HepG2 (cell line): Measurements from ENCODE around the gene NEK3. TPM values are rescaled to one million over a fixed set of nuclear protein-coding genes. Genes with fewer than 3 reads are reported as not detected.

Source experiments
- AKAP8 ChIP-seq: sonication (generic); formaldehyde crosslinking; IDR thresholded peaks from 2 replicates; pipeline ENCODE4 v1.5.1; 2020; ENCODE audit warnings: mild to moderate bottlenecking, missing genetic modification reagents
- CAMTA2 ChIP-seq: sonication (generic); formaldehyde crosslinking; IDR thresholded peaks from 2 replicates; pipeline ENCODE4 v1.4.0; 2020; ENCODE audit warnings: mild to moderate bottlenecking, missing genetic modification reagents, borderline replicate concordance
- GABPB1 ChIP-seq: IDR thresholded peaks from 2 replicates; pipeline ENCODE4 v1.6.1; 2016; ENCODE audit warnings: mild to moderate bottlenecking, missing genetic modification reagents, moderate library complexity, missing compliant biosample characterization
- HES4 ChIP-seq: sonication (generic); formaldehyde crosslinking; IDR thresholded peaks from 2 replicates; pipeline ENCODE4 v1.9.0; 2021; ENCODE audit warnings: mild to moderate bottlenecking, missing genetic modification reagents, borderline replicate concordance
- HNRNPK ChIP-seq: fragments of 200-400 bp; formaldehyde crosslinking; IDR thresholded peaks from 2 replicates; pipeline ENCODE4 v1.6.1; 2018; ENCODE audit warnings: low read length, low read depth, moderate library complexity, mild to moderate bottlenecking; ENCODE audit not compliant: poor library complexity, severe bottlenecking
- HOXA7 ChIP-seq: sonication (generic); formaldehyde crosslinking; IDR thresholded peaks from 2 replicates; pipeline ENCODE4 v1.8.1; 2022; ENCODE audit warnings: mild to moderate bottlenecking, missing genetic modification reagents, moderate library complexity
- HOXD1 ChIP-seq: sonication (generic); formaldehyde crosslinking; IDR thresholded peaks from 2 replicates; pipeline ENCODE4 v1.5.0; 2020; ENCODE audit warnings: missing genetic modification reagents
- KLF9 ChIP-seq: IDR thresholded peaks from 2 replicates; pipeline ENCODE4 v1.6.1; 2016; ENCODE audit warnings: low read depth
- MTERF4 ChIP-seq: sonication (generic); formaldehyde crosslinking; IDR thresholded peaks from 2 replicates; pipeline ENCODE4 v1.8.0; 2023; ENCODE audit warnings: mild to moderate bottlenecking, missing genetic modification reagents
- POLR2G ChIP-seq: fragments of 200-400 bp; formaldehyde crosslinking; IDR thresholded peaks from 2 replicates; pipeline ENCODE4 v1.6.1; 2018; ENCODE audit warnings: mild to moderate bottlenecking, low read depth, low read length, moderate library complexity
- RFXANK ChIP-seq: IDR thresholded peaks from 2 replicates; pipeline ENCODE4 v1.6.1; 2016
- THAP8 ChIP-seq: sonication (generic); formaldehyde crosslinking; IDR thresholded peaks from 2 replicates; pipeline ENCODE4 v1.5.1; 2020; ENCODE audit warnings: missing genetic modification reagents, mild to moderate bottlenecking, borderline replicate concordance
- ZNF253 ChIP-seq: sonication (generic); formaldehyde crosslinking; IDR thresholded peaks from 2 replicates; pipeline ENCODE4 v1.8.0; 2022; ENCODE audit warnings: mild to moderate bottlenecking, missing genetic modification reagents, borderline replicate concordance
- ZNF274 ChIP-seq: sonication (generic); formaldehyde crosslinking; IDR thresholded peaks from 2 replicates; pipeline ENCODE4 v1.5.1; 2020; ENCODE audit warnings: mild to moderate bottlenecking, missing genetic modification reagents
- ZNF34 ChIP-seq: sonication (generic); formaldehyde crosslinking; IDR thresholded peaks from 2 replicates; pipeline ENCODE4 v1.4.0; 2020; ENCODE audit warnings: mild to moderate bottlenecking, missing genetic modification reagents, borderline replicate concordance
- ZNF501 ChIP-seq: sonication (generic); formaldehyde crosslinking; IDR thresholded peaks from 2 replicates; pipeline ENCODE4 v1.5.1; 2020; ENCODE audit warnings: mild to moderate bottlenecking, moderate library complexity, missing genetic modification reagents
- ZNF589 ChIP-seq: sonication (generic); formaldehyde crosslinking; conservative IDR thresholded peaks from 2 replicates; pipeline ENCODE4 v1.8.0; 2022; ENCODE audit warnings: mild to moderate bottlenecking, moderate library complexity, missing genetic modification reagents
- ZNF615 ChIP-seq: sonication (generic); formaldehyde crosslinking; IDR thresholded peaks from 2 replicates; pipeline ENCODE4 v1.5.0; 2020; ENCODE audit warnings: mild to moderate bottlenecking, missing genetic modification reagents, borderline replicate concordance
- ZNF644 ChIP-seq: IDR thresholded peaks from 2 replicates; pipeline ENCODE4 v1.6.1; 2016; ENCODE audit warnings: low read depth
- ZNF7 ChIP-seq: IDR thresholded peaks from 2 replicates; pipeline ENCODE4 v1.6.1; 2016; ENCODE audit warnings: missing biosample characterization, missing genetic modification reagents
- polyA plus RNA-seq, 8 experiments: library from polyadenylated mRNA; depleted of rRNA in 3 of 8; stranded (reverse) in 7 of 8; unstranded in 1 of 8; fragments of >200 nt; fragmentation: Illumina TruSeq in 4 of 8; extraction: Trizol in 4 of 8; gene quantifications; 2 replicates each; pipeline versions ENCODE4 v1.2.1 to v1.2.3, GENCODE V29; 2011 to 2016; ENCODE audit warnings: low read depth in 4 of 8, missing spikeins in 1 of 8, mixed read lengths in 1 of 8; ENCODE audit not compliant: insufficient read depth in 1 of 8
- total RNA-seq, 5 experiments: library from RNA; depleted of rRNA; stranded (reverse); fragments of >200 nt; fragmentation: Illumina TruSeq; extraction: Trizol; gene quantifications; 2 replicates each; pipeline ENCODE4 v1.2.3, GENCODE V29; 2016; ENCODE audit warnings: low read depth in 1 of 5
- TF ChIP-seq, protein P1 (sequence below): IDR thresholded peaks from 2 replicates; pipeline ENCODE4 v1.4.0; 2020; ENCODE audit warnings: mild to moderate bottlenecking, missing genetic modification reagents
- TF ChIP-seq, protein P2 (sequence below): sonication (generic); formaldehyde crosslinking; conservative IDR thresholded peaks from 2 replicates; pipeline ENCODE4 v1.4.0; 2020; ENCODE audit warnings: missing genetic modification reagents

NEK3 gene
- total and polyA plus RNA-seq, 2 of the 13 experiments (the other 11 are each of a cell fraction or from before 2014, with no cell fraction given), result 36.7 to 68.2 TPM

DNA sequence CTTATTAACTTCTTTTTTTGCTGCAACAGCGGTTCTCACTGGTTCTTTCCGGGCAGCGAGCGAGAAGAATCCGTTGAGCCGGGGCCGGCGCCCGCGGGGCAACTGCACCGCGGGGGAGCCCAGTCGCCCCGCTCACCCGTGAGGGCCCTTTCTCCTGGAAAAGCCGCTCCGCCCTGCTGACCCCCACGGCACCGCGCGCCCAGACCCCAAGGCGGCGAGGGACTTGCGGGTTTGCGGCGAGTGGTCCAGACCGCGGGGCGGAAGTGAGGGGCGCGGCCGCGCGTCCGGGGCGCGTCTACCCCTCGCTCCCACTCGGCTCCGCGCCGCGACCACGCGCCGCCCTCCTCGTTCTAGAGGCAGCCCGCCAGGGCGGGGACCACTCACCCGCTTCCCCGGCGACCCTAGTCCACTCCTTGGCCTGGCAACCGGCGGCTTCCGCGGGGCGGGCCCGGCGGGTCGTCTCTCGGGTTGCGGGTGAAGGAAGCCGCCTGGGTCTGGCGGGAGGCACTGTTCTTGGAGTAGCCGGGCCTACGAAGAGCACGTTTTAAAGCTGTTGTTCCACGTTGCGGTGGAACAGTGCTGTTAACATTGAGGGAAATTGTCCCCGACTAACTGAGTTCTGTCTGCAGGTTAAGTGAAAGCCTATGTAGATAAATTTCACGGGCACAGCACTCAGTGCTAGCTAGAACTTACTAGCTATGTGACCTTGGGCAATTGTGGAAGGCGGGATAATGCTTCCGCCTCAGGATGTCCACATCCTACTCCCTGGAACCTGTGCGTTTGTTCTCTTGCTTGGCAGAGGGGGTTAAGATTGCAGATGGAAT lies at the start of gene NEK3 (continued):
- TF ChIP-seq, protein P1, sequence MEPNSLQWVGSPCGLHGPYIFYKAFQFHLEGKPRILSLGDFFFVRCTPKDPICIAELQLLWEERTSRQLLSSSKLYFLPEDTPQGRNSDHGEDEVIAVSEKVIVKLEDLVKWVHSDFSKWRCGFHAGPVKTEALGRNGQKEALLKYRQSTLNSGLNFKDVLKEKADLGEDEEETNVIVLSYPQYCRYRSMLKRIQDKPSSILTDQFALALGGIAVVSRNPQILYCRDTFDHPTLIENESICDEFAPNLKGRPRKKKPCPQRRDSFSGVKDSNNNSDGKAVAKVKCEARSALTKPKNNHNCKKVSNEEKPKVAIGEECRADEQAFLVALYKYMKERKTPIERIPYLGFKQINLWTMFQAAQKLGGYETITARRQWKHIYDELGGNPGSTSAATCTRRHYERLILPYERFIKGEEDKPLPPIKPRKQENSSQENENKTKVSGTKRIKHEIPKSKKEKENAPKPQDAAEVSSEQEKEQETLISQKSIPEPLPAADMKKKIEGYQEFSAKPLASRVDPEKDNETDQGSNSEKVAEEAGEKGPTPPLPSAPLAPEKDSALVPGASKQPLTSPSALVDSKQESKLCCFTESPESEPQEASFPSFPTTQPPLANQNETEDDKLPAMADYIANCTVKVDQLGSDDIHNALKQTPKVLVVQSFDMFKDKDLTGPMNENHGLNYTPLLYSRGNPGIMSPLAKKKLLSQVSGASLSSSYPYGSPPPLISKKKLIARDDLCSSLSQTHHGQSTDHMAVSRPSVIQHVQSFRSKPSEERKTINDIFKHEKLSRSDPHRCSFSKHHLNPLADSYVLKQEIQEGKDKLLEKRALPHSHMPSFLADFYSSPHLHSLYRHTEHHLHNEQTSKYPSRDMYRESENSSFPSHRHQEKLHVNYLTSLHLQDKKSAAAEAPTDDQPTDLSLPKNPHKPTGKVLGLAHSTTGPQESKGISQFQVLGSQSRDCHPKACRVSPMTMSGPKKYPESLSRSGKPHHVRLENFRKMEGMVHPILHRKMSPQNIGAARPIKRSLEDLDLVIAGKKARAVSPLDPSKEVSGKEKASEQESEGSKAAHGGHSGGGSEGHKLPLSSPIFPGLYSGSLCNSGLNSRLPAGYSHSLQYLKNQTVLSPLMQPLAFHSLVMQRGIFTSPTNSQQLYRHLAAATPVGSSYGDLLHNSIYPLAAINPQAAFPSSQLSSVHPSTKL (CRISPR knock-in tag), result 0 out of 2 replicates have a peak, but pooled peaks have one; percentile 55
- TF ChIP-seq ZNF253 (CRISPR knock-in tag) (no peak), HOXA7 (CRISPR knock-in tag) (no peak), HOXD1 (CRISPR knock-in tag) (peak; percentile 77; the same call in 1 of the 2 replicates), ZNF615 (peak; percentile 69; the same call in 1 of the 2 replicates), ZNF7 (no peak; the same call in 1 of the 2 replicates), ZNF34 (no peak), MTERF4 (no peak), POLR2G (peak; percentile 77; the same call in 1 of the 2 replicates), HES4 (peak; percentile 89), THAP8 (no peak), RFXANK (CRISPR knock-in tag) (no peak), AKAP8 (0 out of 2 replicates have a peak, but pooled peaks have one; percentile 62), KLF9 (no peak), CAMTA2 (CRISPR knock-in tag) (peak; percentile 55; the same call in 1 of the 2 replicates), ZNF644 (no peak), ZNF589 (CRISPR knock-in tag) (peak; percentile 84), HNRNPK (no peak), ZNF274 (CRISPR knock-in tag) (peak; percentile 94; the same call in 1 of the 2 replicates), ZNF501 (CRISPR knock-in tag) (peak; percentile 77), GABPB1 (CRISPR knock-in tag) (peak; percentile 84)
- TF ChIP-seq, protein P2, sequence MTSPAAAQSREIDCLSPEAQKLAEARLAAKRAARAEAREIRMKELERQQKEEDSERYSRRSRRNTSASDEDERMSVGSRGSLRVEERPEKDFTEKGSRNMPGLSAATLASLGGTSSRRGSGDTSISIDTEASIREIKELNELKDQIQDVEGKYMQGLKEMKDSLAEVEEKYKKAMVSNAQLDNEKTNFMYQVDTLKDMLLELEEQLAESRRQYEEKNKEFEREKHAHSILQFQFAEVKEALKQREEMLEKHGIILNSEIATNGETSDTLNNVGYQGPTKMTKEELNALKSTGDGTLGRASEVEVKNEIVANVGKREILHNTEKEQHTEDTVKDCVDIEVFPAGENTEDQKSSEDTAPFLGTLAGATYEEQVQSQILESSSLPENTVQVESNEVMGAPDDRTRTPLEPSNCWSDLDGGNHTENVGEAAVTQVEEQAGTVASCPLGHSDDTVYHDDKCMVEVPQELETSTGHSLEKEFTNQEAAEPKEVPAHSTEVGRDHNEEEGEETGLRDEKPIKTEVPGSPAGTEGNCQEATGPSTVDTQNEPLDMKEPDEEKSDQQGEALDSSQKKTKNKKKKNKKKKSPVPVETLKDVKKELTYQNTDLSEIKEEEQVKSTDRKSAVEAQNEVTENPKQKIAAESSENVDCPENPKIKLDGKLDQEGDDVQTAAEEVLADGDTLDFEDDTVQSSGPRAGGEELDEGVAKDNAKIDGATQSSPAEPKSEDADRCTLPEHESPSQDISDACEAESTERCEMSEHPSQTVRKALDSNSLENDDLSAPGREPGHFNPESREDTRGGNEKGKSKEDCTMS (CRISPR knock-in tag), result no peak
